ENCODE measurements around the gene ZSCAN9. TPM values are rescaled to one million over a fixed set of nuclear protein-coding genes. Genes with fewer than 3 reads are reported as not detected.
A peak's percentile ranks its signal among the peaks of the same experiment; 100 is the strongest.

Gene ZSCAN9
- total RNA-seq, 1 donor from 2014 or later = 27.1 TPM

GRCh38 chr6:28208111-28208659, 16.9 kb upstream of the ZSCAN9 start:
- peaks cover 4% of the 10 kb centered on the region for H3K9me3 Mint-ChIP-seq
- H3K4me1 Mint-ChIP-seq (ENCODE audit: unreplicated experiment) = peaks cover 20% of the 10 kb centered on the region
- DNase-seq (ENCODE audit: extremely low spot score, unreplicated experiment) = no peak
- no peak for TF ChIP-seq CTCF (conservative IDR thresholded peaks at IDR 0.05)
- H3K4me3 Mint-ChIP-seq = peak overlapping the region; percentile 98
- H3K27me3 Mint-ChIP-seq = peaks cover 94% of the 10 kb centered on the region
- peak overlapping the region; percentile 70 for H3K27ac Mint-ChIP-seq
- H3K36me3 Mint-ChIP-seq = no peaks in the 10 kb centered on the region

GRCh38 chr6:28209753-28210535, 15.1 kb upstream of the ZSCAN9 start:
- H3K27ac Mint-ChIP-seq = no peak overlapping the region
- DNase-seq (ENCODE audit: extremely low spot score, unreplicated experiment) = no peak
- peaks cover 4% of the 10 kb centered on the region for H3K9me3 Mint-ChIP-seq
- H3K27me3 Mint-ChIP-seq = peaks cover 96% of the 10 kb centered on the region
- no peak overlapping the region for H3K4me3 Mint-ChIP-seq
- no peak for TF ChIP-seq CTCF (conservative IDR thresholded peaks at IDR 0.05)
- peaks cover 20% of the 10 kb centered on the region for H3K4me1 Mint-ChIP-seq (ENCODE audit: unreplicated experiment)
- no peaks in the 10 kb centered on the region for H3K36me3 Mint-ChIP-seq

GRCh38 chr6:28211840-28212509, 13.1 kb upstream of the ZSCAN9 start:
- Mint-ChIP-seq H3K4me1 (ENCODE audit: unreplicated experiment) (peaks cover 20% of the 10 kb centered on the region), H3K36me3 (no peaks in the 10 kb centered on the region), H3K27ac (peak overlapping the region; percentile 81), H3K27me3 (peaks cover 96% of the 10 kb centered on the region), H3K4me3 (peak overlapping the region; percentile 87), H3K9me3 (peaks cover 4% of the 10 kb centered on the region)
- no peak for TF ChIP-seq CTCF (conservative IDR thresholded peaks at IDR 0.05)
- DNase-seq (ENCODE audit: extremely low spot score, unreplicated experiment) = no peak

GRCh38 chr6:28212510-28213212, 12.4 kb upstream of the ZSCAN9 start:
- Mint-ChIP-seq H3K4me3 (peak overlapping the region; percentile 87), H3K27me3 (peaks cover 96% of the 10 kb centered on the region), H3K9me3 (no peaks in the 10 kb centered on the region), H3K36me3 (no peaks in the 10 kb centered on the region), H3K4me1 (ENCODE audit: unreplicated experiment) (peaks cover 13% of the 10 kb centered on the region), H3K27ac (peak overlapping the region; percentile 81)
- TF ChIP-seq CTCF (conservative IDR thresholded peaks at IDR 0.05) = no peak
- DNase-seq (ENCODE audit: extremely low spot score, unreplicated experiment) = no peak

- peak overlapping the region; percentile 81 for H3K27ac Mint-ChIP-seq
- H3K9me3 Mint-ChIP-seq = no peaks in the 10 kb centered on the region
- DNase-seq (ENCODE audit: extremely low spot score, unreplicated experiment) = no peak
- H3K4me1 Mint-ChIP-seq (ENCODE audit: unreplicated experiment) = peaks cover 9% of the 10 kb centered on the region
- no peaks in the 10 kb centered on the region for H3K36me3 Mint-ChIP-seq
- TF ChIP-seq CTCF (conservative IDR thresholded peaks at IDR 0.05) = no peak
- peak overlapping the region; percentile 87 for H3K4me3 Mint-ChIP-seq
- peaks cover 92% of the 10 kb centered on the region for H3K27me3 Mint-ChIP-seq
Measured at GRCh38 chr6:28213213-28213523, 11.9 kb upstream of the ZSCAN9 start.

Measured in type B pancreatic cell (in vitro differentiated cells).